HG02798 (cell line): ENCODE data around the gene PLEKHG4B.
"Not testable (repeated sequence)": the region's sequence is repeated elsewhere in the genome, so short reads cannot be mapped to it uniquely, and the experiment has no call there.

ENCODE experiments used
- ATAC-seq: cut with Tn5 transposase; IDR thresholded peaks from one replicate; pipeline ENCODE4 v1.9.1; 2021; ENCODE audit warnings: mild to moderate bottlenecking; ENCODE audit not compliant: unreplicated experiment, poor library complexity

PLEKHG4B gene

DNA sequence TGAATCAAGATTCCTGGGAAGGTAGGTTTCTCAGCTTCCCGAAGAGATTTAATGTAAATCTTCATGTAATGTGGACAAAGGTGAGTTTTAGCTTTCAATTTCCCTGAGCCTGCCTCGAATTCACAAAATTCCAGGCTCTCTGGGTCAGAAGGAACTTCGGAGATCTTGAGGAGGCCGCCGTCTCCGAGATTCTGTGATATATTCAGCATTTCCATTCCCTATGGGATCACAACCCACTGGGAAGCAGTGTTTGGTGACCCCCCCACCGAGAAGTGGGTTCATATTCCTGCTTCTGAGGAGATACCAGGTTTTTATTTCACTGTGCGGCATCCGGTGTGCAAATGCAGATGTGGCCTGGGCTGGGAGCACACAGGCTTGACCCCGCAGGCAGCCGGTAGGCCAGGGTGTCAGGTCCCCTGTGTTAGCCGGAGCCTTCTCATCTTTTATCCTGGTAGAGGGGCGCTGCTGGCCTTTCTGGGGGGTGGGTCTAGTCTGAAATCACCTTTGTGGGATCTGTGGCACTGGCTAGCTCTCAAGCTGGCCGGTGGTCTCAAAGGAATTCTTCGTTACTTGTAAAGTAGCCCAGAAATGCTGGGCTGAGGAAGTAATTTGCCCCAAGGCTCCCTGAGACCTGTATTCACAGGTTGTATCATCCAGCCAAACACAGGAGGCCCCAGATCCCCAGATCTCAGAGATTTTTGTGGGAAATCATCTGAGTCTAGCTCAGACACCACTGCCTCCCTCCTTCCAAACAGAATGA is 1.4 kb downstream of the PLEKHG4B start:
- no peak for ATAC-seq

DNA sequence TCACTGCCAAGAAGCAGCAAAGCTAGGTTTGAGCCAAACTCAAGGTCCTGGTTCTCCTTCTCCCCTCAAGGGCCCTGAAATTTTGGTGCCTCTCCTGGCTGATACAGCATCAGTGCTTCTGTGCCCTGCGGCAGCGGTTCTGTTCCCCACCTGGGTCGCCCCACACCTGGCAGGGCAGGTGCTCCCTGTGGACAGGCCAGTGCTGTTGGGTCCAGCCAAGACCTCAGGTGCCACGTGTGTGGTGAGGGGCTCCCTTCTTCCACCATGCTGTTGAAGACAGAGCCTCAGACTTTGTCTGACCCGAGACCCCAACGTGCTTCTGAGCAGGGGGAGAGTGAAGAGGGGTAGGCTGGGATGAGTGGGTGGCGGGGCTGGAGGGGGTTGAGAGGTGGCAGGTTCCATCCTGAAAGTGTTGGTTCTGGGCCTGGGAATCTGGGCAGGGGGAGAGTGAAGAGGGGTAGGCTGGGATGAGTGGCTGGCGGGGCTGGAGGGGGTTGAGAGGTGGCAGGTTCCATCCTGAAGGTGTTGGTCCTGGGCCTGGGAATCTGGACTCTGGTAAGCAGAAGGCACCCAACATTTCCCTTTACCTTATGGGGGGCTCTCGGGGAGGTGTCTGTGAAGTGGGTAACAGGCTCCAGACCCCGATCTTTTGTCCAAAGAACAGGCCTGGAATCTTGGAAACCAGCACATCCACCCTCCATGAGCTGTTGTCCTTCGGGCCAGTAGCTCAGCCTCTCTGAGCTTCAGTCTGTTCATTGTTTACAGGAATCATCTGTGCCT is 2.3 kb downstream of the PLEKHG4B start:
- ATAC-seq = no peak

GRCh38 chr5:95241-95980 is 3.4 kb downstream of the PLEKHG4B start:
- no peak for ATAC-seq

DNA sequence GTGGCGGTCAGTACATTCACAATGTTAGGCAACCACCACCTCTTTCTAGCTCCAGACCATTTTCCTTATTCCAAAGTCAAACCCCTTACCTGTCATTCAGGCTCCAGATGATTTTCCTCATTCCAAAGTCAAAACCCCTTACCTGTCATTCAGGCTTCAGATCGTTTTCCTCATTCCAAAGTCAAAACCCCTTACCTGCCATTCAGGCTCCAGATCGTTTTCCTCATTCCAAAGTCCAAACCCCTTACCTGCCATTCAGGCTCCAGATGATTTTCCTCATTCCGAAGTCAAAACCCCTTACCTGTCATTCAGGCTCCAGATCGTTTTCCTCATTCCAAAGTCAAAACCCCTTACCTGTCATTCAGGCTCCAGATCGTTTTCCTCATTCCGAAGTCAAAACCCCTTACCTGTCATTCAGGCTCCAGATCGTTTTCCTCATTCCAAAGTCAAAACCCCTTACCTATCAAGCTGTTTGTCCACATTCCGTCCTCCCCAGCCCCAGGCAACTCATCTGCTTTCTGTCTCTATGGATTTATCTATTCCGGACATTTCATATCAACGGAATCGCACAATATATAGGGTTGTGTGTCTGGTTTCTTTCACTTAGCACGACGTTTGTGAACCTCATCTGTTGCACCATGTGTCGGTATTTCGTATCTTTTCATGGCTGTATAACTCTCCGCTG is 5.2 kb downstream of the PLEKHG4B start:
- ATAC-seq = no peak

GRCh38 chr5:99815-100214 is 7.8 kb downstream of the PLEKHG4B start:
- no peak for ATAC-seq

- ATAC-seq = no peak
Observed at GRCh38 chr5:102411-103043, 10.6 kb downstream of the PLEKHG4B start.

DNA sequence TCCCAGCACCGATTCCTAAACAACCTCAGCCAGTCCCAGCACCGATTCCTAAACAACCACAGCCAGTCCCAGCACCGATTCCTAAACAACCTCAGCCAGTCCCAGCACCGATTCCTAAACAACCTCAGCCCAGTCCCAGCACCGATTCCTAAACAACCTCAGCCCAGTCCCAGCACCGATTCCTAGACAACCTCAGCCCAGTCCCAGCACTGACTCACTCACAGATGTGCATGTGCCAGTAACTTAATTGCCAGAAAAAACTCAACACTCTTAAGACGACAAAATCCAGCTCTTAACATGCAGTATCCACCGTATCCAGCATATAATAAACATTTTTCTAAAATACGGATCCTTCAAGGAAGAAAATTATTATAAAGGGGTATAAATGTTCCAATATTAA is 12.1 kb downstream of the PLEKHG4B start:
- ATAC-seq = not testable (repeated sequence)

DNA sequence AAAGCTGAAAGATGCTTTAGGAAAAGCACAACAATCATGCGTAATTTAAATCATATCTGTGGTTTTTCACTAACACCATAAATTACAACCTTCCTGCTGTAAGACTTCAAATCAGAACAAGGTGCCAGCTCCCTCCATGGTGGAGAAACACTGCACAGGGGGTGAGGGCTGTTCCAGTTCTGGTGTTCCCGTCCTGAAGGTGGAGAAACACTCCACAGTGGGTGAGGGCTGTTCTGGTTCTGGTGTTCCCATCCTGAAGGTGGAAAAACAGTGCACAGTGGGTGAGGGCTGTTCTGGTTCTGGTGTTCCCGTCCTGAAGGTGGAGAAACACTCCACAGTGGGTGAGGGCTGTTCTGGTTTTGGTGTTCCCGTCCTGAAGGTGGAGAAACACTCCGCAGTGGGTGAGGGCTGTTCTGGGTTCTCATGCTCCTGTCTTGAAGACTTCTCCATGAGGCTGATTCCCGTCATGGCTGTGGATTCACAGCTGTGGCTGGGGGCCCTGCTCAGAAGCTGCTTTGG is 12.9 kb downstream of the PLEKHG4B start:
- ATAC-seq = no peak

DNA sequence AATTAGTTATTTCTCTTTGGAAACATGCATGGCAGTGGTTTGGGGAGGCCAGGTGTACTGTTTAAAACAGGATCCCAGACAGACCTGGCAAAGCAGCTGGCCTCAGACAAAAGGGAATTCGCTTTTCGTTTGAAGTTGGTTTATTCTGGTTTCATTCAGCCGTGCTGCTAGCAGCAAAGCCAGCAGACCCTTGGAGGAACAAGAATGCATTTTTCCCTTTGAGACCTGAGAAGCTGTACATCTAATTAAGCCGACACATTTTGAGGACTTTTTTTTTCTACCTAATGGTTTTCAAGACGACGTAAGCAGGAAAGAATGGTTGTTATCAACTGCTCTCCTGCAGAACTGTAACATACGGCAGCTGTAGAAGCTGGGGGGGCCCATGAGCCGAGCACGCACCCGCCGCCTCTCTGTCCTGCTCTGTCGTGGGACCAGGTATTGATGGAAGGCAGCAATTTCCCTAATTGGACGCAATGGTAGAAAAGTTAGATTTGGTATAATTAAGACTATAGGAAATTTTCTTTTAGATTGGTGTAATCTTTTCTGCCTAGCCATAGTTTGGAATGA is 13.6 kb downstream of the PLEKHG4B start:
- no peak for ATAC-seq

GRCh38 chr5:106587-106986 is 14.6 kb downstream of the PLEKHG4B start:
- no peak for ATAC-seq

DNA sequence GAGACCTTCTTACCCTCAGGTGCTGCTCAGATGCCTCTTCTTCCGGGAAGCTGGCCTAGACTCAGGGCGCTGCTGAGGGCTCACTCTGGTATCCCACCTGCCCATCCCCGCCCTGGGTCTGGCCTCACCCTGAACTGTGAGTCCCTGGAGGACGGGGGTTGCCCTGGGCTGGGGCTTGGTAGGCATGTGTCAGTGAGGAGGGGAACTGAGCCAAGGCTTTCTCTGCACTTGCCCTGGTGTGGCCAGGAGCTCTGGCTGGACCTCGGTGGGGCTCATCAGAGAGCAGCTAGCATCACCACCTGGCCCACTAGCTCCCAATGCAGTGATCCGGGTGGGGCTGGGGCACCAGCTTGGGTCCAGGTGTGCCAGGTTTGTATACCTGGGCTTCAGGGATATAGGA is 15.6 kb downstream of the PLEKHG4B start:
- no peak for ATAC-seq

DNA sequence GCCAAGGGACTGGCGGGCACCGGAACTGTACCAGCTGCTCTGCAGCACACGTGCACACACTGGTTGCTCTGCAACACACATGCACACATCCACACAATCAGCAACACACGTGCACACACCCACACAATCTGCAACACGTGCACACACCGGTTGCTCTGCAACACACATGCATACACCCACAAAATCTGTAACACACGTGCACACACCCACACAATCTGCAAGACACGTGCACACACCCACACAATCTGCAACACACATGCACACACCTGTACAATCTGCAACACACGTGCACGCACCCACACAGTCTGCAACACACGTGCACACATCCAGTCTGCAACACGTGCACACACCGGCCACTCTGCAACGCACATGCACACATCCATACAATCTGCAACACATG is 17.9 kb downstream of the PLEKHG4B start:
- ATAC-seq = no peak

DNA sequence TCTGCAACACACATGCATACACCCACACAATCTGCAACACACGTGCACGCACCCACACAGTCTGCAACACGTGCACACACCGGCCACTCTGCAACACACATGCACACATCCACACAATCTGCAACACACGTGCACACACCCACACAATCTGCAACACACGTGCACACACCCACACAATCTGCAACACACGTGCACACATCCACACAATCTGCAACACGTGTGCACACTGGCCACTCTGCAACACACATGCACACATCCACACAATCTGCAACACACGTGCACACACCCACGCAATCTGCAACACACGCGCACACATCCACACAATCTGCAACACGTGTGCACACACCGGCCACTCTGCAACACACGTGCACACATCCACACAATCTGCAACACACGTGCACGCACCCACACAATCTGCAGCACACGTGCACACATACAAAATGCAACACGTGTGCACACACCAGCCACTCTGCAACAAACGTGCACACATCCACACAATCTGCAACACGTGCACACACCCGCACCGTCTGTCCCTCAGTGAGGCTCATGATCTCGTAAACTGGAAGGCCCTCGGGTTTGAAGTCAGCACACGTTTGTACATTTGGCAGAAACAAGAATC is 18.4 kb downstream of the PLEKHG4B start:
- ATAC-seq = no peak

DNA sequence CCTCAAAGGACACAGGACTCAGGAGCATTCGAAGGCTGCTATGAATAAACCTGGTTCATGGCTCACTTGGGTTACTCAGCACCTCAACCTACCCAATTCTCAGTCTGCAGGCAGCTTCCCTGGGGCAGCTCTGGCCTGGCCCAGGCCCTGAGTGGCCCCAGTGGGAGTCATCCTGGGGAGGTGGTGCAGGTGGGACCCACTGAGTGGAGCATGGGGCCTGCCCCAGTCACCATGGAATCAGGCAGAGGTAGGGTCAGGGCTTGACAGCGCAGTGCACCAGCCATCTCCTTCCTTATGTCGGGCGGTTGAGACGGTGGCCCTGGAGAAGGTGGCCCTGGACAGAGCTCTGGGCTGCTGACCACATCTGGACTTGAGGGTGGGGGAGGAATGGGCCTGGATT is 19.2 kb downstream of the PLEKHG4B start:
- ATAC-seq = no peak

- no peak for ATAC-seq
Observed at GRCh38 chr5:119486-120097, 27.6 kb downstream of the PLEKHG4B start.

DNA sequence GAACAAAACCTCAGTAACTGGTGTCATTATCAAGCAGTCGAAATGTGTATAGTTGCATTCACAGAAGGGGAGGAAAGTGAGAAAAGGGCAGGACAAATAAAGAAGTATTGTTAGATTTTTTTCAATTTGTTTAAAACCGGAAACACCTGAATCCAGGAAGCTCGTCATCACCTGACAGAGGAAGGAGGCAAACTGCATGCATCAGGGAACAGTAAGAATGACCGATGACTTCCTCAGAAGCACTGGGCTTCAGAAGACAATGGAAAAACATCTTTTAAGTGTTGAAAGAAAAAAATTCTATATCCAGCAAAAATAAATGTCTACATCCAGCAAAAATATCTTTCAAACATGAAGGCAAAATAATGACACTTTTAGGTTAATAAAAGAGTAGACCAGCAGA is 29.5 kb downstream of the PLEKHG4B start:
- no peak for ATAC-seq

DNA sequence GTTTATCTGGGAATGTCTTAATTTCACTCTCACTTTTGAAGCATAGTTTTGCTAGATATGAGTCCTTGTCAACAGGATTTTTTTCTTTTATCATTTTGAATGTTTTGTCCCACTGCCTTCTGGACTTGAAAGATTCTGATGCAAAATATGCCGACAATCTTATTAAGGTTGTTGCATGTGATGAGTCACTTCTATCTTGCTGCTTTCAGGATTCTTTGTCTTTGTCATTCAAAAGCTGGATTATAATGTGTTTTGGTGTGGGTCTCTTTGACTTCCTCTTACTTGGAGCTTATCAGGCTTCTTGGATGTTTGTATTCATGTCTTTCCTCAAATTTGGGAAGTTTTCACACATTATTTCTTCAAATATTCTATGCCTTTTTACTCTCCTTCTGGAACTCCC is 33.8 kb downstream of the PLEKHG4B start:
- ATAC-seq = no peak

DNA sequence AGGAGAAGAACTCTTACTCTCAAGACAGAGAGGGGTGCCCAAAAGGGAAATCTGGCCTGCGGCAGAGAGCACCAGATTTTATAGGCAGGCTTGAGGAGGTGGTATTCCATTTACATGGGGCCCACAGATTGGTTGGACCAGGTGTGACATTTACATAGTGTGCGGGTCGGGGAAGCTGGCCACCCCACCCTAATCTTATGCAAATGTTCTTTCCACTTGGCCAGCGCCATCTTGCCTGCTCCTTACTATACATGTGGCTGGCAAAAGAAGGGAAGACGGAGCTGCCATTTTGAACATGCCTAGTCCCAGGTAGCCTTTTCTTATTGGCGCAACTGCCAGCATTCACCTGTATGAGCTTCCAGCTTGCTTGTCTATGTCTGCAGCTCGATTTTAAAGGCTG is 34.8 kb downstream of the PLEKHG4B start:
- ATAC-seq = no peak

DNA sequence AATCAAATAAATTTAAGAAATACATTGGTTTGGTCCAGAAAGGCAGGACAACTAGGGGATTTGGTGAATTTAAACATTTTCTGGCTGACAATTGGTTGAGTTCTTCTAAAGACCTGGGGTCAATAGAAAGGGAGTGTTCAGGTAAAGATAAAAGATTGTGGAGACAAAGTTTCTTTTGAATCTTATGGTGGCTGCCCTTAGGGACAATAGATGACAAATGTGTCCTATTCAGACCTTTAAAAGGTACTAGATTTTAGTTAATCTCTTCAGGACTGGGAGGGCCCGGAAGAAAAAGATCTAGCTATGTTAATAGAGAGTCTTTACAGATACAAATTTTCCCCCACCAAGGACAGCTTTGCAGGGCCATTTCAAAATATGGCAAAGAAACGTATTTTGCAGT is 35.9 kb downstream of the PLEKHG4B start:
- no peak for ATAC-seq
